Gastroesophageal sphincter (tissue), 3 donors: ENCODE results near the gene ZG16B.

Experiments
- POLR2A ChIP-seq, 2 donors: fragments of 450-650 bp; IDR thresholded peaks; one replicate each; pipeline ENCODE4 v1.6.1; 2017; ENCODE audit warnings: antibody characterized with exemption in 2 of 2, mild to moderate bottlenecking in 2 of 2, moderate library complexity in 1 of 2
- TF ChIP-seq, protein P1 (sequence below), 4 experiments: fragments of 200-600 bp in 2 of 4; fragments of 450-650 bp in 2 of 4; sonication (generic) in 1 of 4; IDR thresholded peaks; one replicate each; pipeline ENCODE4 v1.5.1; 2017 to 2019; ENCODE audit warnings: antibody characterized with exemption in 4 of 4, mild to moderate bottlenecking in 2 of 4, moderate library complexity in 2 of 4

- no peak for TF ChIP-seq POLR2A (IDR thresholded peaks at IDR 0.05)
- TF ChIP-seq, protein P1, sequence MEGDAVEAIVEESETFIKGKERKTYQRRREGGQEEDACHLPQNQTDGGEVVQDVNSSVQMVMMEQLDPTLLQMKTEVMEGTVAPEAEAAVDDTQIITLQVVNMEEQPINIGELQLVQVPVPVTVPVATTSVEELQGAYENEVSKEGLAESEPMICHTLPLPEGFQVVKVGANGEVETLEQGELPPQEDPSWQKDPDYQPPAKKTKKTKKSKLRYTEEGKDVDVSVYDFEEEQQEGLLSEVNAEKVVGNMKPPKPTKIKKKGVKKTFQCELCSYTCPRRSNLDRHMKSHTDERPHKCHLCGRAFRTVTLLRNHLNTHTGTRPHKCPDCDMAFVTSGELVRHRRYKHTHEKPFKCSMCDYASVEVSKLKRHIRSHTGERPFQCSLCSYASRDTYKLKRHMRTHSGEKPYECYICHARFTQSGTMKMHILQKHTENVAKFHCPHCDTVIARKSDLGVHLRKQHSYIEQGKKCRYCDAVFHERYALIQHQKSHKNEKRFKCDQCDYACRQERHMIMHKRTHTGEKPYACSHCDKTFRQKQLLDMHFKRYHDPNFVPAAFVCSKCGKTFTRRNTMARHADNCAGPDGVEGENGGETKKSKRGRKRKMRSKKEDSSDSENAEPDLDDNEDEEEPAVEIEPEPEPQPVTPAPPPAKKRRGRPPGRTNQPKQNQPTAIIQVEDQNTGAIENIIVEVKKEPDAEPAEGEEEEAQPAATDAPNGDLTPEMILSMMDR (IDR thresholded peaks at IDR 0.05), result no peak
These were observed 9.7 kb downstream of the ZG16B start for GRCh38 chr16:2839650-2840450.
